Astrocyte (in vitro differentiated cells and primary cell): ENCODE measurements around the gene HDAC11. TPM values are rescaled to one million over a fixed set of nuclear protein-coding genes. Genes with fewer than 3 reads are reported as not detected.

Experiments used
- DNase-seq: peaks from one replicate; pipeline ENCODE4 v3.0.0-alpha.2; 2010; ENCODE audit warnings: low read depth
- FAIRE-seq: peaks from 2 replicates; lab custom pipeline; 2011; peaks lifted over from hg19 to GRCh38; lab: Jason Lieb, UNC
- H2AFZ ChIP-seq: 2 replicates; pipeline ENCODE4 v1.6.0; 2012; ENCODE audit warnings: low read depth, low read length, inconsistent platforms
- H3K27ac ChIP-seq: 2 replicates; pipeline ENCODE4 v1.5.1; 2011; ENCODE audit warnings: low read depth, low read length, inconsistent platforms
- H3K27me3 ChIP-seq: 2 replicates; pipeline ENCODE4 v1.6.0; 2011; ENCODE audit warnings: low read length, inconsistent platforms; ENCODE audit not compliant: insufficient read depth
- H3K36me3 ChIP-seq: 2 replicates; pipeline ENCODE4 v1.5.1; 2011; ENCODE audit warnings: low read length, inconsistent platforms; ENCODE audit not compliant: insufficient read depth
- H3K4me1 ChIP-seq: 2 replicates; pipeline ENCODE4 v1.5.1; 2011; ENCODE audit warnings: low read length, inconsistent platforms; ENCODE audit not compliant: insufficient read depth
- H3K4me2 ChIP-seq: 2 replicates; pipeline ENCODE4 v1.6.0; 2012; ENCODE audit warnings: low read length, inconsistent platforms
- H3K4me3 ChIP-seq: 2 replicates; pipeline ENCODE4 v1.5.1; 2011; ENCODE audit warnings: low read depth, mild to moderate bottlenecking, low read length, inconsistent platforms; ENCODE audit not compliant: insufficient read depth
- H3K79me2 ChIP-seq: 2 replicates; pipeline ENCODE4 v1.6.0; 2012; ENCODE audit warnings: mild to moderate bottlenecking, low read length, inconsistent platforms; ENCODE audit not compliant: insufficient read depth
- H3K9ac ChIP-seq: 2 replicates; pipeline ENCODE4 v1.6.0; 2012; ENCODE audit warnings: mild to moderate bottlenecking, low read length, inconsistent platforms
- H3K9me3 ChIP-seq: 2 replicates; pipeline ENCODE4 v1.5.1; 2012; ENCODE audit warnings: low read depth, mild to moderate bottlenecking, low read length, inconsistent platforms; ENCODE audit not compliant: insufficient read depth
- H4K20me1 ChIP-seq: 2 replicates; pipeline ENCODE4 v1.6.0; 2012; ENCODE audit warnings: low read length, inconsistent platforms; ENCODE audit not compliant: insufficient read depth
- H3K27ac Mint-ChIP-seq: one replicate; pipeline ENCODE4 v1.8.0; 2021; ENCODE audit warnings: mild to moderate bottlenecking, mixed read lengths; ENCODE audit not compliant: unreplicated experiment
- H3K27me3 Mint-ChIP-seq: one replicate; pipeline ENCODE4 v1.8.0; 2021; ENCODE audit warnings: low read depth, mixed read lengths; ENCODE audit not compliant: unreplicated experiment
- H3K36me3 Mint-ChIP-seq: one replicate; pipeline ENCODE4 v1.8.0; 2021; ENCODE audit warnings: low read depth, mixed read lengths; ENCODE audit not compliant: unreplicated experiment
- H3K4me1 Mint-ChIP-seq: one replicate; pipeline ENCODE4 v1.8.0; 2021; ENCODE audit warnings: low read depth, mixed read lengths; ENCODE audit not compliant: unreplicated experiment
- H3K4me3 Mint-ChIP-seq: one replicate; pipeline ENCODE4 v1.8.0; 2021; ENCODE audit warnings: mild to moderate bottlenecking, moderate library complexity, mixed read lengths; ENCODE audit not compliant: unreplicated experiment
- H3K9me3 Mint-ChIP-seq: one replicate; pipeline ENCODE4 v1.8.0; 2021; ENCODE audit warnings: mild to moderate bottlenecking, mixed read lengths; ENCODE audit not compliant: unreplicated experiment
- CTCF ChIP-seq: IDR thresholded peaks from 2 replicates; pipeline ENCODE4 v1.5.1; 2011; ENCODE audit warnings: low read depth, mild to moderate bottlenecking, inconsistent platforms, low read length, moderate library complexity; ENCODE audit not compliant: insufficient read depth
- EZH2 ChIP-seq: IDR thresholded peaks from 2 replicates; pipeline ENCODE4 v1.6.1; 2012; ENCODE audit warnings: mild to moderate bottlenecking, low read length, inconsistent platforms; ENCODE audit not compliant: insufficient read depth
- total RNA-seq: library from RNA; stranded (reverse); gene quantifications from 2 replicates; pipeline ENCODE4 v1.2.1, GENCODE V29; 2021

Gene HDAC11
- total RNA-seq, 1 donor from 2014 or later = 8.6 TPM

GRCh38 chr3:13475871-13476590 lies 4.1 kb upstream of the HDAC11 start:
- H3K4me1 ChIP-seq = peaks cover 12% of the 10 kb centered on the region
- H3K9ac ChIP-seq = no peak overlapping the region
- no peaks in the 10 kb centered on the region for H3K79me2 ChIP-seq
- H3K27me3 ChIP-seq = peaks cover 4% of the 10 kb centered on the region
- H4K20me1 ChIP-seq = no peaks in the 10 kb centered on the region
- FAIRE-seq (no peak), DNase-seq (no peak)
- H3K9me3 Mint-ChIP-seq = no peaks in the 10 kb centered on the region
- H3K4me2 ChIP-seq = no peak overlapping the region
- peaks cover 1% of the 10 kb centered on the region for H3K36me3 Mint-ChIP-seq
- H3K4me3 Mint-ChIP-seq = no peak overlapping the region
- TF ChIP-seq EZH2 (no peak), CTCF (no peak)
- H3K4me3 ChIP-seq = no peak overlapping the region
- H3K9me3 ChIP-seq = no peaks in the 10 kb centered on the region
- H3K27ac ChIP-seq = no peak overlapping the region
- no peaks in the 10 kb centered on the region for H3K36me3 ChIP-seq
- peaks cover 10% of the 10 kb centered on the region for H3K27me3 Mint-ChIP-seq
- no peak overlapping the region for H3K27ac Mint-ChIP-seq
- peaks cover 9% of the 10 kb centered on the region for H3K4me1 Mint-ChIP-seq
- H2AFZ ChIP-seq = no peak overlapping the region

- H3K4me3 Mint-ChIP-seq = no peak overlapping the region
- FAIRE-seq = no peak
- H3K27ac ChIP-seq = no peak overlapping the region
These were observed 2.2 kb upstream of the HDAC11 start for GRCh38 chr3:13477943-13478342.

More at GRCh38 chr3:13477943-13478342, 2.2 kb upstream of the HDAC11 start:
- Mint-ChIP-seq H3K9me3 (no peaks in the 10 kb centered on the region), H3K4me1 (peaks cover 9% of the 10 kb centered on the region), H3K27ac (no peak overlapping the region), H3K36me3 (peaks cover 4% of the 10 kb centered on the region), H3K27me3 (peaks cover 16% of the 10 kb centered on the region)
- Histone ChIP-seq H3K4me3 (no peak overlapping the region), H3K79me2 (no peaks in the 10 kb centered on the region), H3K36me3 (no peaks in the 10 kb centered on the region), H3K9ac (no peak overlapping the region), H2AFZ (no peak overlapping the region), H3K4me2 (no peak overlapping the region), H3K4me1 (peaks cover 12% of the 10 kb centered on the region), H3K27me3 (no peaks in the 10 kb centered on the region), H4K20me1 (no peaks in the 10 kb centered on the region), H3K9me3 (no peaks in the 10 kb centered on the region)
- no peak for TF ChIP-seq CTCF
- no peak for TF ChIP-seq EZH2
- no peak for DNase-seq
